ENCODE measurements around the gene LTO1. TPM values are rescaled to one million over a fixed set of nuclear protein-coding genes. Genes with fewer than 3 reads are reported as not detected.
"Not testable (repeated sequence)": the region's sequence is repeated elsewhere in the genome, so short reads cannot be mapped to it uniquely, and the experiment has no call there.

The LTO1 gene
- polyA plus RNA-seq, 10 donors: 12.9 to 25.0 (median 16.6) TPM

DNA sequence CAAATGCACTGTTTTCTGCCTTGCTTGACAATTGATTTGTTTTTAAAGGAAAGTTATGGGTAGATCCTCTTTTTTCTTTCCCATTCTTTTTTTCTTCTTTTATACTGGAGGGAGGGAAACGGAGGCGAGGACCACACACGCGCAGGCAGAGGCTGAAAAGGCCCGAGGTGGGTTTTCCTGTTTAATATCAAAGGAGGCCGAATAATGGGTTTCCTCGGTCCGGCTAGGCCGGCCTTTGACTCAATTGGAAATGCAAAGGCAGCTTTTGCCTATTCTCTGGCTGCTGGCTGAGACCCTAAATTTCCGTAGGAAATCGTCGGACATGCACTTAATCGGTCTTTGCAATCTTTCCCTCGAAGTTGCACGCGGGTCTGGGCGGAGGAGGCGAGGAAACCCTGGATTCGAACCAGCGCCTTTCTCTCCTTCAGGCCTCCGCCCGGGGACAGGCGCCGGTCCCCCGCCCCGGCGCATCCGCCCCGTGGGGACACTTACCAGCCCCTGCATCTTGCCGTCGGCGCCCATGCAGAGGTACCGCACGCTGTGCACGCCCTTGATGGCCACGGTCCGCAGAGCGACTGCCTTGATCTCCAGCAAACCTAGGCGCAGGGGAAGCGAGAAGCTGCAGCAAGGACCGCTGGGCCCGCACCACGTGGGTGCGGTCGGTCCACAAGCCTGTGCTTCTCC lies 27.8 kb upstream of the LTO1 start:
- peak in 1 of 3 donors; percentile 41 for DNase-seq

- no peak for DNase-seq
Observed at GRCh38 chr11:69702239-69702691, 27.1 kb upstream of the LTO1 start.

DNA sequence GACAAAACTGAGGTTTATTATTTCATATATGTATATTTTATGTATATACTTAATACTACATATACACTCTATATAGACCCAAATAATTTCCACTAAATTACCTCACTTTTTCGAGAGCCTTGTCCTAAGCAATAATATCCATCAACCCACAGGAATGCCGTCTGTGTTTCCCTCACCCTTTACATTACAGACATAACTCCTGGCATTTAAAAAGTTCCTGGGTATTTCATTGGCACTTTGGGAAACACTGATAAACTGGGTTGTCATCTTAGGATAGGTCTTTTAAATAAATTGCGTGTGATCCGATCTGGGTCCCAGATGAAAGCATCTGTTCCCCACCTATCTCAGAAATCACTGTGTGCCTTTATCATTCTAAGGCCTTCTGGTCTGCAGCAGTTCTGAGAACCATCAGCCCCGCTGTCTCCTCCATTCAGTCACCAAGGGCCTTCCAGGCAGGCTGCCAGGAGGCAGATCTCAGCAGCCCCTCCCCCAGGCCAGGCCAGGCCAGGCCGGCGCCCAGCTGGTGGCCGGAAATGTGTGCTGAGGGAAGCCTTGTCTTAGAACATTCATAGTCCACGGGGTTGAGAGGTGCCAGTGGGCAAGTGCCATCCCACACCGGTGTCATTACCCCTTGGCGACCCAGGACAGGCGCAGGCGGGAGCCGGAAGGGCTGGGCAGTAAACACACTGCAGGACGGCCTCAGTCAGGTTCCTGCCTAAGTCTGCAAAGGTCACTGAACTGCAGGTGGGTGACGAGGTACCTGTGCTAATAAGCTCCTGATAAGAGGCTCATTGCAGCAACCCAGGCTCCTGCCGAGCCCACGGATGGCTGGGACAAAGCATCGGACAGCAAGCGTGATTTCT lies 25.4 kb upstream of the LTO1 start:
- peak; percentile 65 to 93 (median 87) for DNase-seq

DNA sequence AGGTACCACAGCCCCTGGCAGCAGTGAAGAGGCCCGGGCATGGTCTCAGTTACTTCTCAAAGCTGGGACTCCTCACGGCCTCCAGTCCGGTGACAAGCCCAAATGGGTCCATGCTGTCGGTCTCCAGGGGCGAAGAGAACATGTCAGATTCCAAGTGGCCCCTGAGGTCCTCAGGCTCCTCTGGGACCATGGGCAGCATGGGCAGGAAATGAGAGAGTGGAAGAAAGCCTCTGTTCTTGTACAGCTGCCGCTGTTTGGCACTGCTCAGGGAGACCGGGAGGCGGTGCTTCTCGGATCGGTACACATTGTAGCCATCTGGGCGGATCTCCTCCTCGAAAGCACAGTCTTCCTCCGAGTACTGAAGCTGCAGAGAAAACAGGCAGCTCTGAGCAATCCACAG lies 24.1 kb upstream of the LTO1 start:
- peak in 1 of 3 donors; percentile 62 for DNase-seq

- no peak for DNase-seq
Observed at GRCh38 chr11:69698362-69698761, 23.2 kb upstream of the LTO1 start.

- DNase-seq: no peak
Observed at GRCh38 chr11:69697861-69698260, 22.7 kb upstream of the LTO1 start.

DNA sequence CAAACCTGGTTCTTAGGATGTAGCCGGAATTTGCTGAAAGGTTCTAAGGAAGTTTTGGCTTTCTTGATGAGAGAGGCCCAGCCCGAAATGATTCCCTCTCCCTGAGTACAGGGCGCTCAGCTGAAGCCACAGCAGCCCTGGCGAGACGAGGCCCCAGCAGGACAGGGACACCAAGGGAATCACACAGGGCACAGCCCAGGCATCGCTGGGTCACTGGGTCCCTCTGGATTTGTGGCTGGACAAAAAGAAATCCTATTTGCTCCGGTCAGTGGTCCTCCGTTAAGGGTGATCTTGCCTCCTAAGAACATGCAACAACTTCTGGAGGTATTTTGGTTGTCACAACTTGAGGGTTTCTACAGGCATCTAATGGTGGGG lies 22.3 kb upstream of the LTO1 start:
- DNase-seq: no peak

DNA sequence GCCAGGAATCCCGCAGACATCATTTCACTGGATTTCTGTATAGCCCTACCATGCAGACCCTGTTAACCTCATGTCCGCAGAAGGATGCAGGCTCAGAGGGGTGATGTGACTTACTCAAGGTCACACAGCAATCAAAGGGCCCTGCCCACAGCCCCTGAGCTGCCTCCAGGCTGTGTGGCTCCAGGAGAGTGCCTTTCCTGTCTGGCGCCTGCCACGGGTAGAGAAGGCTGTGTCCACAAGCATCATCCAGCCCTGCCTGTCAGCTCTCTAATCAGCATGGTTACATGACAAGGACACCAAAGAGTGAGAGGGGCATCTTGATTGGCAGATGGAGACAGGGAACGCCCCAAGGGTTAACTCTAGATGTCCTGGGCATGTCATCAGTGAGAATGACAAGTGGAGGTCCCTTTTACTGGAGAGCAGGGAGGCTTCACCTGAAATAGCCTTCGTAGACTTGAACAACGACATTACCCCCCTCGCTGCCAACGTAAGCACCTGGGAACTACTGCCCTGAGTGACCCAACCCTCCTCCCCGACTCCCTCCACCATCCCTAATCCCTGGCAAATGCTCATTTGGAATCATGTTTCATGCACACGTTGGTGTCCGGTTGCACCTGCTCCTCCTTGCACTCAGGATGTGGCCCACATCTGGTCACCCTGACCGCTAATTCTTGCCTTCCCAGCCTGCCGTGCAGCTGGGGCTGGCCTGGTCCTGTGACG lies 21.8 kb upstream of the LTO1 start:
- DNase-seq: no peak

DNA sequence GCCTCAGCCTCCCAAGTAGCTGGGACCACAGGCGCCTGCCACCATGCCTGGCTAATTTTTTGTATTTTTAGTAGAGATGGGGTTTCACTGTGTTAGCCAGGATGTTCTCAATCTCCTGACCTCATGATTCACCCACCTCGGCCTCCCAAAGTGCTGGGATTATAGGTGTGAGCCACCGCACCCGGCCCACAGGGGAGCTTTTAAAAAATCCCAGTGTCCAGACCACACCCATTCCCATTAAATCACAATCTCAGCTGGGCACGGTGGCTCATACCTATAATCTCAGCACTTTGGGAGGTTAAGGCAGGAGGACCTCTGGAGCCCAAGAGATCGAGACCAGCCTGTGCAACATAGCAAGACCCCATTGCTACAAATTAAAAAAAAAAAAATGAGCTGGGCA lies 20.8 kb upstream of the LTO1 start:
- DNase-seq: not testable (repeated sequence)

GRCh38 chr11:69695581-69695980 lies 20.4 kb upstream of the LTO1 start:
- DNase-seq: no peak

GRCh38 chr11:69694781-69695180 lies 19.6 kb upstream of the LTO1 start:
- DNase-seq: no peak

GRCh38 chr11:69692422-69692821 lies 17.3 kb upstream of the LTO1 start:
- no peak for DNase-seq

- no peak for DNase-seq
Observed at GRCh38 chr11:69691463-69691862, 16.3 kb upstream of the LTO1 start.

DNA sequence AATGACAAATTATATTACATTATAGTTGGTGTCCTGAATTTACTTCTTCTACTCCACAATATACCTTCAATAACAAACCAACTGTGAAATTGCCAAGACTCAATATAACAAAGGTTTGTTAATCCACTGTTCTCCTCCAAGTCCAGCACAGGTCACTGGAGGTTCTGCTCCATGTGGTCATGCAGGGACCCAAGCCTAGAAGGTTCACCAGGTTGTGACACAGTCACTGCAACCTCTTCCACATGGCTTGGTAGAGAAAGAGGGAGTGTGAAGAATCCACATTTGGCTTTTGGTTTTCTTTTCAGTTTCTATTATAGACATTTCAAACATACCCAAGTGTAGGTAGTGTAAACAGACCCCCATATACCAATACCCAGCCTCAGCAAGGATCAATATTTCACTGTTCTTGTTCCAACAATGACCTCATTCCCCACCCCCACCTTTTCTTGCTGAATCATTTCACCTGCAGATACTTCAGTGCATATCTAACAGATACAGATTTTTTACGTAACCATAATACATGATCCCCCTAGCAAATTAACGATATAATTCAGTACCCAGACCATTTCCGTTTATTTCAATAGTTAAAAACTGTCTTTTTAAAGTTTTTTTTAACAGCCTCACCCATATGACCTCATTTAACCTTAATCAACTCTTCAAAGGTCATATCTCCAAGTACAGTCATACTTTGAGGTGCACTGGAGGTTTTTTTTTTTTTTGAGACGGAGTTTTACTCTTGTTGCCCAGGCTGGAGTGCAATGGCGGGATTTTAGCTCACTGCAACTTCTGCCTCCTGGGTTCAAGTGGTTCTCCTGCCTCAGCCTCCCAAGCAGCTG lies 14.5 kb upstream of the LTO1 start:
- DNase-seq: no peak

GRCh38 chr11:69687969-69688771 lies 13.0 kb upstream of the LTO1 start:
- DNase-seq: not testable (repeated sequence)

GRCh38 chr11:69686856-69687255 lies 11.7 kb upstream of the LTO1 start:
- no peak for DNase-seq

DNA sequence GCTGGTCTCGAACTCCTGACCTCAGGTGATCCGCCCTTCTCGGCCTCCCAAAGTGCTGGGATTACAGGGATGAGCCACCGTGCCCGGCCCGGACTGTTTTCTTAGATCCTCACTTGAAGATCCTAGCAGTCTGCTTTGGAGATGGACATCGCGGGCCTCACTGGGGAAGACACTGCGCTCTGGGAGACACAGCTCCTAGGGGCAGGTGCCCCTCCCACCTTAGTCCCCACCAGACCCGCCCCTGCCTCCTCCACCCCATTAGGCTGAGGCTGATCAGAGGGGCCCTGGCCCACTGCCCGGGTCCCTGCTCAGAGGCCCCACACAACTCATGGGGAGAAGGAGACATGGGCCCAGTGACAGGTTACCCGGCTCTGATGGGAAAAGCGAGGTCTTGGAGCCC lies 11.3 kb upstream of the LTO1 start:
- no peak for DNase-seq

- no peak for DNase-seq
Observed at GRCh38 chr11:69685348-69685747, 10.2 kb upstream of the LTO1 start.

DNA sequence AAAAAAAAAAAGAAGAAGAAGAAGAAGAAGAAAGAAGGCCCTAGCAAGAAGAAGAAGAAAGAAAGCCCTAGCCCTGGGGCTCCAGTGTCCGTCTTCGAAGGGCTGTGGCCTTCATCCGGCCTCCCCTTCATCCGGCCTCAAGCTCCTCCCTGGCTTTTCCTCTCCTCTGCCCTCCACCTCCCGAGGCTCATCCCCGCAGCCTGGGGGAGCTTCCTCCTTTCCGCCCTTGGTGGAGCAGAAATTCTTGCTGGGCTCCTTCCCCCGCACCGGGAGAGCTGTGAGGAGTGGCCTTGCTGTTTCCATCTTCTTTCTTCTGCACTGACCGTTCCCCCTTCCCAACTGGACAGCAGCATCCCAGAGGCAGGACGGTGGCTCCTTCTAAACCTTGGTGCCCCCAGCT lies 9.5 kb upstream of the LTO1 start:
- no peak for DNase-seq

DNA sequence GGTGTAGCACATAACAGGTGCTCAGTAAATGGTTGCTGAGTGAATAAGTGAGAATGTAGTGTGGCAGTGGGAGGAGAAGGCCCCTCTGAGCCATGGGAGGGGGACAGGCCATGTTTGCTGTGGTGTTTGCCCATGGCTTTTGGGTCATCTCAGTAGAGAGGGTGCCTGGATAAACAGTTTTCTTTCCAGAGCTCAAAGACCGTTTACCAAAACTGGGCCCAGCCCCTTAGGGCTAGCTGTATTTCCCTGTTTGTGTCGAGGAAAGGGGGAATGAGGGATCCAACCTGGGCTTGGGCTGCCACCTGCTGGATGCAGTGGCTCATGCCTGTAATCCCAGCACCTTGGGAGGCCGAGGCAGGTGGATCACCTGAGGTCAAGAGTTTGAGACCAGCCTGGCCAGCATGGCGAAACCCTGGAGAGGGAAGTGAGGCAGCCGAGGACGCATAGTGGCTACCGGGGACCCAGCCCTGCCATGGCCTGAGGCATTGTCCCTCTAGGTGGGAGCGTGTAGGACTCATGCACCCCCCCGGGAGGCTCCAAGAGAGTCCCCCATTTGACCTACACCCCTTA lies 8.7 kb upstream of the LTO1 start:
- no peak for DNase-seq

Measured in muscle of back (tissue), 11 donors.